Measurements from ENCODE around the gene PSG11. TPM values are rescaled to one million over a fixed set of nuclear protein-coding genes. Genes with fewer than 3 reads are reported as not detected.
"Not testable (repeated sequence)": the region's sequence is repeated elsewhere in the genome, so short reads cannot be mapped to it uniquely, and the experiment has no call there.

PSG11 gene
- total RNA-seq, 4 donors from 2014 or later: not detected

DNA sequence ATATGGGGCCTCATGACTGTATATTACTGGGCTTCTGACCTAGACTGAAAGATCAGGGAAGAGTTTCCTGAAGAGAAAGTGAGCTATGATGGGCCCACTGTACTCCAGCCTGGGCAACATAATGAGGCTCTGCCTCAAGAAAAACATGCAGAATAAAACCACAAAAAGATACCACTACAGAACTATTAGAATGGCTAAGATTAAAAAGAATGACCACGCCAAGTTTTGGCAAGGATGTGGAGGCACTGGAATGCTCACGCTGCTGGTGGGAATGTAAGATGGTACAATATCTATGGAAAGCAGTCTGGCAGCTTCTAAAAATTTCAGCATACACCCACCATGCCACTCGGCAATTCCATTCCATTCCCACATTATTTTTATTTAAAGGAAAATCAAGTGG, 30.1 kb downstream of the PSG11 start:
- H3K27ac ChIP-seq; H3K36me3 ChIP-seq; H3K4me1 ChIP-seq; DNase-seq; H3K27me3 ChIP-seq; intact Hi-C loops (cut with DNase I; ENCODE audit: low total_unique reads); in situ Hi-C loops (cut with MboI; ENCODE audit: low pct_ligation_motif_present in 1 of 4, low pct_unique_long_range_greater_than_20kb in 1 of 4, low sequenced_read_pairs in 3 of 4); H3K4me3 ChIP-seq; H3K9me3 ChIP-seq: not testable (repeated sequence)
- 79 to 89% methylated on average over 3 of the region's 3 CpGs for WGBS, 2 donors (ENCODE audit: low coverage in 1 of 2)

DNA sequence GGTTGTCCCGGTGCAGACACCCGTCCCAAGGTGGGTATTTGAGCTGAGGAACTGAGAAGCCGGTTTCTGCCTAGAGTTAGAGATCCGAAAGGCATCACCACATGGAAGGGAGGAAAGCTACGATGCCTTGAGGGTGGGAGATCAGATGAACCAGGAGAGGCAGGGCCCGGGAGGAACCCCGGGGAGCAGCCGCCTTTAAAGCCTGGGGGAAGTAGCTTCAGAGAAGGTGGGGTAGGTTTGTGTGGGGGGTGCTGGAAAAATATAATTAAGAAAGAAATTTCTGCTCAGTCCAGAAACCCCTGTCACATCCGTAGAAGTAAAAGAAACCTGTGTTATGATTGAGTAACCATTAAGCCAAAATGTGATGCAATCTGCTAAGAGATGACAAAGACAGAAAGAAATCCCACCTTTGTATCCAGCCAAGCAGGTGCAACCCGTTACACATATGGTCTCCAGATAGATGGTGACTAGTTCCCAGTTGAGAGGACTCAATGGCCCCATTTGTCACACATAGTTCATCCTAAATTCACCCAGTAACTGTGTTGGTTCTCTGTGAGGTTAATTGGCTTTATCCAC, 34.2 kb downstream of the PSG11 start:
- H3K27me3 ChIP-seq; DNase-seq; in situ Hi-C loops (cut with MboI; ENCODE audit: low pct_ligation_motif_present in 1 of 4, low pct_unique_long_range_greater_than_20kb in 1 of 4, low sequenced_read_pairs in 3 of 4); H3K27ac ChIP-seq; H3K4me3 ChIP-seq; H3K36me3 ChIP-seq; intact Hi-C loops (cut with DNase I; ENCODE audit: low total_unique reads); H3K4me1 ChIP-seq; H3K9me3 ChIP-seq: not testable (repeated sequence)
- WGBS, 2 donors (ENCODE audit: low coverage in 1 of 2): 80 to 81% methylated on average over 10 of the region's 10 CpGs

DNA sequence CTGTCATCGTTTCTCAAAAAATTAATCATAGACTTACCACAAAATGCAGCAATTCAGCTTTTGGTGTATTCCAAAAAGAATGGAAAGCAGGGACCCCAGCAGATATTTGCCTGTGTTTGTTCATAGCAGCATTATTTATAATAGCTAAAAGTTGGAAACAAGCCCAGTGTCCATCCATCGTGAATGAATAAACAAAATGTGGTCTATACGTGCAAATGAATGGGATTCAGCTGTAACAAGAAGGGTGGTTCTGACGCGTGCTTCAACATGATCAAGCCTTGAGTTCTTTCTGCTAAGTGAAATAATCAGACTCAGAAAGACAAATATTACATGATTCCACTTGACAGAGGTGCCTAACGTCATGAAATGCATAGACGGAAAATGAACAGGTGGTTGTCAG, 36.4 kb downstream of the PSG11 start:
- no peak overlapping the region for H3K27ac ChIP-seq
- intact Hi-C loops (cut with DNase I; ENCODE audit: low total_unique reads): no loop called here
- H3K27me3 ChIP-seq: no peaks in the 10 kb centered on the region
- H3K36me3 ChIP-seq: no peaks in the 10 kb centered on the region
- H3K4me3 ChIP-seq: no peak overlapping the region
- in situ Hi-C loops (cut with MboI; ENCODE audit: low pct_ligation_motif_present in 1 of 4, low pct_unique_long_range_greater_than_20kb in 1 of 4, low sequenced_read_pairs in 3 of 4): no loop called here
- DNase-seq: no peak
- WGBS, 2 donors (ENCODE audit: low coverage in 1 of 2): 44 to 67% methylated on average over 7 of the region's 7 CpGs
- H3K9me3 ChIP-seq: no peaks in the 10 kb centered on the region
- no peaks in the 10 kb centered on the region for H3K4me1 ChIP-seq
- TF ChIP-seq, protein P1, sequence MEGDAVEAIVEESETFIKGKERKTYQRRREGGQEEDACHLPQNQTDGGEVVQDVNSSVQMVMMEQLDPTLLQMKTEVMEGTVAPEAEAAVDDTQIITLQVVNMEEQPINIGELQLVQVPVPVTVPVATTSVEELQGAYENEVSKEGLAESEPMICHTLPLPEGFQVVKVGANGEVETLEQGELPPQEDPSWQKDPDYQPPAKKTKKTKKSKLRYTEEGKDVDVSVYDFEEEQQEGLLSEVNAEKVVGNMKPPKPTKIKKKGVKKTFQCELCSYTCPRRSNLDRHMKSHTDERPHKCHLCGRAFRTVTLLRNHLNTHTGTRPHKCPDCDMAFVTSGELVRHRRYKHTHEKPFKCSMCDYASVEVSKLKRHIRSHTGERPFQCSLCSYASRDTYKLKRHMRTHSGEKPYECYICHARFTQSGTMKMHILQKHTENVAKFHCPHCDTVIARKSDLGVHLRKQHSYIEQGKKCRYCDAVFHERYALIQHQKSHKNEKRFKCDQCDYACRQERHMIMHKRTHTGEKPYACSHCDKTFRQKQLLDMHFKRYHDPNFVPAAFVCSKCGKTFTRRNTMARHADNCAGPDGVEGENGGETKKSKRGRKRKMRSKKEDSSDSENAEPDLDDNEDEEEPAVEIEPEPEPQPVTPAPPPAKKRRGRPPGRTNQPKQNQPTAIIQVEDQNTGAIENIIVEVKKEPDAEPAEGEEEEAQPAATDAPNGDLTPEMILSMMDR (IDR thresholded peaks at IDR 0.05): no peak
- no peak for TF ChIP-seq POLR2AphosphoS5 (IDR thresholded peaks at IDR 0.05)
- no peak for TF ChIP-seq EP300 (IDR thresholded peaks at IDR 0.05; ENCODE audit: low read depth)
- no peak for TF ChIP-seq POLR2A (IDR thresholded peaks at IDR 0.05)

- in situ Hi-C loops (cut with MboI; ENCODE audit: low pct_ligation_motif_present in 1 of 4, low pct_unique_long_range_greater_than_20kb in 1 of 4, low sequenced_read_pairs in 3 of 4); H3K4me1 ChIP-seq; H3K4me3 ChIP-seq; H3K27ac ChIP-seq; H3K36me3 ChIP-seq; H3K27me3 ChIP-seq; H3K9me3 ChIP-seq; intact Hi-C loops (cut with DNase I; ENCODE audit: low total_unique reads); DNase-seq: not testable (repeated sequence)
- 76 to 88% methylated on average over 1 to 4 of the region's 4 CpGs for WGBS, 2 donors (ENCODE audit: low coverage in 1 of 2)
Observed at GRCh38 chr19:42989186-42989585, 37.1 kb downstream of the PSG11 start.

DNA sequence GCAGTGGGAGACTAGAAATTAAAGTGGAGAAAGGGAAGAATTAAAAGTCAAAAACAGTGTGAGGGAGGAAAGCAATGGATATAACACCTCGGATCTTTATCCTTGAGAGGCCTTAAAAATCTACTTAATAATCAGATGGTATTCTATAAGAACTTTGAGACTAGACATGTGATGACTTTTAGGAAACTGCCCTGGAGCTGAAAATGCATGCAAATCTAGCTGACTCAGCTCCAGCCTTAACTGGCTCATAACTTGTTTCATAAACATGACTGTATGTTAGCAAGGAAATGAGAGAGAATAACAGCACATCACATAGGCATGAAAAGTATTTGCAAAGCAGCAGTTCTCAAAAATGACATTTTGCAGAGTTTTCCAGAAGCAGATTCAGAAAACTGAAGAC, 38.1 kb downstream of the PSG11 start:
- WGBS, 2 donors (ENCODE audit: low coverage in 1 of 2): 80% methylated on average over 1 of the region's 1 CpG
- H3K27ac ChIP-seq; H3K36me3 ChIP-seq; H3K4me1 ChIP-seq; intact Hi-C loops (cut with DNase I; ENCODE audit: low total_unique reads); H3K4me3 ChIP-seq; DNase-seq; H3K27me3 ChIP-seq; in situ Hi-C loops (cut with MboI; ENCODE audit: low pct_ligation_motif_present in 1 of 4, low pct_unique_long_range_greater_than_20kb in 1 of 4, low sequenced_read_pairs in 3 of 4); H3K9me3 ChIP-seq: not testable (repeated sequence)

DNA sequence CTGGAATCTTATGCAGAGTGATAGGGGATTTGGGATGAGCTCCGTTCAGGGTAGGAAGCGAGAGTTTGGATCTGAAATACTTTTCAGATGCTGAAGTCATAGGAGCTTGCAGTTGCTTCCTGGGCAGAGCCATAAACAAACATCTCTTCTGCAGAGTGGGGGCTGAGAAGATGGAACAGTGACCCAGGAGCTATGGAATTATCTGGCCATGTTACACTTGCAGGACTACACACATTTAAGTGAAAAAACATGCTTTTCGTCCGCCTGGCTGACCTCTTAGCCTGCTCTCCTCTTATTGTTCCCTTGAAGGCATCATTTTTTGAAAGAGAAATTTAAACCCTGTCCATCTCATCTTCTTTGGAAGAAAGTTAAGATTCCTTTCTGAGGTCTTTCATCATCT, 40.7 kb downstream of the PSG11 start:
- WGBS, 2 donors (ENCODE audit: low coverage in 1 of 2): 77 to 89% methylated on average over 2 to 4 of the region's 4 CpGs
- TF ChIP-seq EP300 (IDR thresholded peaks at IDR 0.05; ENCODE audit: low read depth) (no peak), POLR2A (IDR thresholded peaks at IDR 0.05) (no peak), POLR2AphosphoS5 (IDR thresholded peaks at IDR 0.05) (no peak)
- TF ChIP-seq, protein P1 (IDR thresholded peaks at IDR 0.05): no peak
- no peak for DNase-seq
- Histone ChIP-seq H3K9me3 (no peaks in the 10 kb centered on the region), H3K27me3 (no peaks in the 10 kb centered on the region), H3K27ac (no peak overlapping the region), H3K4me3 (no peak overlapping the region), H3K4me1 (no peaks in the 10 kb centered on the region), H3K36me3 (no peaks in the 10 kb centered on the region)
- in situ Hi-C loops (cut with MboI; ENCODE audit: low pct_ligation_motif_present in 1 of 4, low pct_unique_long_range_greater_than_20kb in 1 of 4, low sequenced_read_pairs in 3 of 4): no loop called here
- intact Hi-C loops (cut with DNase I; ENCODE audit: low total_unique reads): no loop called here

- intact Hi-C loops (cut with DNase I; ENCODE audit: low total_unique reads): not testable (repeated sequence)
Observed at GRCh38 chr19:42982111-42982510, 44.2 kb downstream of the PSG11 start.

DNA sequence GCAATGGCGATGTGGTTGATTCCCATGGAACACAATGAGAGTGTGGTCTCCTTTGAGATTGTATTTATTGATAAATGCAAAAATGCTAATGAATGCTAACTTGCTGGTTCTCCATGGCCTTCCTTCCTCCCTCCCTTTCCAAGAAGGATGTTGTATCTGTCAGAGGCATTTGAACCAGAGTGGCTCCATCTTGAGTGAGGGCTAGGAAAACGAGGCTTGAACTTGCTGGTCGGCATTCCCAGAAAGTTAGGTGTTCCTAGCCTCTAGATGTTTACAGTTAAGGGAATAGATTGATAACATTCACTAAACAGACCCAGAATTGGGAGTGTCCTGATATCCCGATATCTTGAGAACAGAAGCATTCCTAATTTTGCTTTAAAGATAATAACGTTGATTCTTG, 54.8 kb downstream of the PSG11 start:
- H3K9me3 ChIP-seq; DNase-seq; H3K27me3 ChIP-seq; intact Hi-C loops (cut with DNase I; ENCODE audit: low total_unique reads); H3K4me1 ChIP-seq; H3K36me3 ChIP-seq; H3K27ac ChIP-seq; in situ Hi-C loops (cut with MboI; ENCODE audit: low pct_ligation_motif_present in 1 of 4, low pct_unique_long_range_greater_than_20kb in 1 of 4, low sequenced_read_pairs in 3 of 4); H3K4me3 ChIP-seq: not testable (repeated sequence)
- 84 to 93% methylated on average over 5 of the region's 5 CpGs for WGBS, 2 donors (ENCODE audit: low coverage in 1 of 2)

More at GRCh38 chr19:42982111-42982510, 44.2 kb downstream of the PSG11 start:
- in situ Hi-C loops (cut with MboI; ENCODE audit: low pct_ligation_motif_present in 1 of 4, low pct_unique_long_range_greater_than_20kb in 1 of 4, low sequenced_read_pairs in 3 of 4); H3K27me3 ChIP-seq; H3K27ac ChIP-seq; H3K4me1 ChIP-seq; H3K36me3 ChIP-seq; DNase-seq; H3K4me3 ChIP-seq; H3K9me3 ChIP-seq: not testable (repeated sequence)
